CD1c-positive myeloid dendritic cell (primary cell): Measurements from ENCODE around the gene WDR73.

ENCODE experiments used
- DNase-seq: peaks from one replicate; pipeline ENCODE4 v3.0.0-alpha.2; 2016; ENCODE audit errors: extremely low spot score

The WDR73 gene

DNA sequence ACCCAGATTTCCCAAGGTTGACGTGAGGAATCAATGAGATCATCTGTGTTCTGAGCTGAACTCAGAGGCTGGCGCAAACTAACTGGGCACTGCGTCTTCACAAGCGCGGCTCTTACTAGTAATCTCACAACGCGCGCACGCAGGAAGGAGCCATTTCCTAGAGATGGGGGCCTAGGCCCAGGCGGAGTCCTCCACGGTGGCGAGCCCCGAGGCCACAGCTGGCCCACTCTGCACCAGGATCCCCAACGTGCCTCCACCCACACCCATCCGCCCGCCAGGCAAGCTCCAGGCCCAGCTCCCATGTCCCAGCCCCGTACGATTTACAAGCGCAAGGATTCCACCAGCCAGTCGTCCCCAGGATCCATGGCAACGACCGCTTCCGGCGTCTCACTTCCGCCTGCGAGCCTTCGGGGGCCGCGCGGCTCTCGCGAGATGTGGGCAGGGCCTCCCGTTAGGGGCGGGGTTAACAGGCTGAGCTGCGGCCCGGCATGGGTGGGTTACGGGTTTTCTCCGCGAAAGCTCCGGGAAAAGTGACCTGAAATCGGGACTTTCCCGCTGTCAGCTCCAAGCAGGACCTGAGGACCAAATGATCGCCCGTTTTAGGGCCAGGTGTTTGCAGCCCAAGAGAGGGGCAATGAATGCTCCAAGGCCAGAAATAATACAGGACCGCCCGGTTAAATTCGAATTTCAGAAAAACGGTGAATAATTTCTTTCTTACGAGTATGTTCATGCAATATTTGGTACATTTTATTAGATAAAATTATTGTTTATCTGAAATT lies at the start of gene WDR73:
Gene WDR73 (minus strand): TSS at position 374 of the 779 bp plus-strand sequence. CDS start 9 bp downstream, at position 365.
- peak; percentile 98 for DNase-seq

- DNase-seq, result no peak
Measured at GRCh38 chr15:84703808-84704207, 49.7 kb upstream of the WDR73 start.

GRCh38 chr15:84702961-84703482 lies 48.9 kb upstream of the WDR73 start:
- DNase-seq, result no peak

- no peak for DNase-seq
Measured at GRCh38 chr15:84699538-84700191, 45.6 kb upstream of the WDR73 start.

DNA sequence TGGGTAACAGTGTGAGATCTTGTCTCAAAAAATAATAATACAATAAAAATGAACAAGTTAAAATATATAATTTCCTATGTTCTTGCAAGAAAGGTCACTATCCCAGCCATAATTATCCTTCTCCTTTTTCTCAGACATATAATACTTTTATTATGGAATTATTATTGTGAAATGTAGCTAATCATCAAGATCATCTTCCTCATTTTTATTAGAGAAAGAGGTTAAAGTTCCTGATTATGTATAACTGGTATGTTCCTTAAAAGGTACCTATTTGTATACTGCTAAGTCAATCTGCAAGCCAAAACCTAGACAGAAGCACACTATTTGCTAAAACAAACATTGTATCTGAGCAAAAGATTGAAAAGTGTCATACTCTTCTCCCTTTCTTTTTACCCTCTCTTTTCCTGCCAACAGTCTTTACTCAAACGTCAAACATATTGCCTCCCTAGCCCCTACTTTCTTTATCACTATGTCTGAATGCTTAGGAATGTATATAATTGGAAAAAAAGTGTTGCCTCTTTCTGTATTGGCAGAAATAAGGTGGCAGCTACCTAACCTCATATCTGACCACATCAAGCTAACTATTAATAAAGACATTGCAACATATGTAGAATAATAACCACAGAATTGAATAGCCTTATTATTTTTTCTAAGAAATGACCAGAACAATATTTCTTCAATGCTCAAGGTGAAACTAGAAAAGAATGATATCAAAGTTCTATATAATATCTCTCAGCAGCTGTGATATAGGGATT lies 43.3 kb upstream of the WDR73 start:
- peak; percentile 55 for DNase-seq

GRCh38 chr15:84696757-84697156 lies 42.7 kb upstream of the WDR73 start:
- DNase-seq, result no peak

- no peak for DNase-seq
Measured at GRCh38 chr15:84690342-84690741, 36.3 kb upstream of the WDR73 start.

DNA sequence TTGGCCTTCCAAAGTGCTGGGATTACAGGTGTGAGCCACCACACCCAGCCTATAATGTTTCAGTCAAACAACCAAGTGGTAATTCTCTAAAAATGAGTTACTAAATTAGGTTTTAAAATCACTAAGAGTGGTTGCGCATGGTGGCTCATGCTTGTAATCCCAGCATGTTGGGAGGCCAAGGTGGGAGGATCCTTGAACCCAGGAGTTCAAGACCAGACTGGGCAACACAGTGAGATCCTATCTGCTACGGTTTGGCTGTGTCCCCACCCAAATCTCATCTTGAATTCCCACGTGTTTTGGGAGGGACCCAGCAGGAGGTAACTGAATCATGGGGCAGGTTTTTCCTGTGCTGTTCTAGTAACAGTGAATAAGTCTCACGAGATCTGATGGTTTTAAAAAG lies 35.8 kb upstream of the WDR73 start:
- no peak for DNase-seq

DNA sequence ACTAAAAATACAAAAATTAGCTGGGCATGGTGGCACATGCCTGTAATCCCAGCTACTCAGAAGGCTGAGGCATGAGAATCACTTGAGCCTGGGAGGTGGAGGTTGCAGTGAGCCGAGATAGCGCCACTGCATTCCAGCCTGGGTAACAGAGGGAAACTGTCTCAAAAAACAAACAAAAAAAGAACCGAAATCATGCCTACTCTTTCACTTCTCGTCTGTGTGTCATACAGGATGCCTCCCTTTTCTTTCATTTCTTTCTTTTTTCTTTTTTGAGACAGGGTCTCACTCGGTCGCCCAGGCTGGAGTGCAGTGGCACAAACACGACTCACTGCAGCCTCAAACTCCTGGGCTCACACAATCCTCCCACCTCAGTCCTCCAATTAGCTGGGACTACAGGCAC lies 32.4 kb upstream of the WDR73 start:
- DNase-seq, result peak; percentile 50

- peak; percentile 61 for DNase-seq
Measured at GRCh38 chr15:84685304-84685703, 31.2 kb upstream of the WDR73 start.

- peak; percentile 72 for DNase-seq
Measured at GRCh38 chr15:84684092-84684491, 30.0 kb upstream of the WDR73 start.

GRCh38 chr15:84681831-84682230 lies 27.7 kb upstream of the WDR73 start:
- peak; percentile 74 for DNase-seq

DNA sequence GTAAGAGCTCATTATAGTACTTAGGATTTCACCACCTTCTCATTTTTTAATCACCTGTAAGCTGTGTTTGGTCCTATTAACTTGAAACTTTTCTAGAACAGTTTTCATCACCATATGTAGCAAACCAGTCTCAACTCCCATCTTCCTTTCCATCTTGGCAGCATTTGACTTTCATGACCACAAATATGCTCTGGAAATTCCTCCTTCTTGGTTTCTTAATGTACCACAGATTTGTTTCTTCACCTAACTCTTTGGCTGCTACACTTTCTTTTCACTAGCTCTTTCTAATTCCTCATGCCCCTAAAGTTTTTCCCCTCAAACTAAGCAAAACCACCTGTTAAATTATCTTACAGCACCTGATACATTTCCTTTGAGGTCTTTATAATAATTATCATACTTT lies 17.1 kb upstream of the WDR73 start:
- DNase-seq, result no peak

DNA sequence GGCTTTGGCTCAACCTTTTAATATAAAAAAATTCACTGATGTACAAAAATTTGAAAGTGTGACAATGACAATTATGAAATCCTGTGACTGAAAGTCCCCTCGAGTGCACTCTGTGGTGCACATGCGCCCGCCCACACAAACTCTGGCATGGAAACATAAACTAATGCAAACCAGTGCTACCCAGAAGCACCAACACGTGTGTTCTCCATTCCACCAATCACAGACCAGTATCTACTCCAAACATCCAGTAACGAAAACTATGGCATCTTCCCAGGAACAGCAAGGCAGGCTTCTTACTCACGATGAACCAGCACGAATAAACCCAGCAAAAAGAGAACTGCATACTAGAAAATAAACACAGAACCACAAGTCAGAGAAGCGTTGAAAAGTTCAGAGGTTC lies 15.6 kb upstream of the WDR73 start:
- no peak for DNase-seq

DNA sequence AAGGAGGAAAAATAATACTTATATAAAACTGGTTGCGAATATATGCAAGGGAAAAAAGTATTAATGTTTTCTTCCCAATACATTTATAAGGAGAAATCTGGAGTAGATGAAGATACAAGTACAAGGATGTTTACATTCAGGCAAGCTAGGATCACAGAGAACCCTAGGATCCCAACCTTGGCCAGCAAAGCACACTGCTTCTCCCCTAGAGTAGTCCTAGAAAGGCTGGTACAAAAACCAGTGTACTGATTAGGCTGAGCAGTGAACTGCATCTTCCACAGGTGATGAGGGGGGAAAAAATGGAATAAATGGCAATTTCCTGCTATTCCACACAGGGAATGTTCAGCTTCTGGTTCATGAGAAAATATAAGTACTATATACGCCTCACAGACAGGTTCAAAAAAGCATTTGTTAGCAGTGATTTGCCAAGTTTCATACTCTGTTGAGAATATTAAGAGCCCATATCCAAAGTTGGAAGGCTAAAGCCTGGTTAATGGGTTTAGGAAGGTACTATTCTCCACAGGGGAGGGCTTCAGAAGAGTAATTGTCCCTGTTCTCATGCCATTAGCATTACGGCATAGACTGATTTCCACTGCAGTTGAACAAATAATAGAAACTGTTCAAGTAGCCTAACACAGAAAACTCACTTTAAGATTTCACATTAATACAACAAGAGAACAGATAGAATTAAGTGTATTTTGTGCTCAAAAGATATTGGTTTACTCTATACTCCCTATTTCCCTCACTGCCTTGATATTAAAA lies 14.3 kb upstream of the WDR73 start:
- no peak for DNase-seq

DNA sequence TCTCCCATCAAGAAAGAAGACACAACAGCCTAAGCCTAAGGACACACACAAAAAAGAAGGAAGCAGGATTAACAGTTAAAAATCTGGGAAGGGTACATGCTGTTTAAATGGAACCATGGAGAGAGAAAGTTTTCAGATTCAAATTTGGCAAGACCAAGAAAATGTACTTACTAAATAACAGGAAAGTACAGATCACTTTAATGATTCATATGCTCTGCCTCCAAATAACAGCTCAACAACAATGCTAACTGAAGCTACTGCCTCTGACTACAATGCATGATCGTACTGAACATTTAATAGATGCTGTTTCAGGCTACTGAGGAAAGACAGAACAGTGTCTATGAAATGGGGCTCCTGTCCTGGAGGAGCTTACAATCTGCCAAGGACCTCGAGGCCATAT lies 12.3 kb upstream of the WDR73 start:
- DNase-seq, result no peak

DNA sequence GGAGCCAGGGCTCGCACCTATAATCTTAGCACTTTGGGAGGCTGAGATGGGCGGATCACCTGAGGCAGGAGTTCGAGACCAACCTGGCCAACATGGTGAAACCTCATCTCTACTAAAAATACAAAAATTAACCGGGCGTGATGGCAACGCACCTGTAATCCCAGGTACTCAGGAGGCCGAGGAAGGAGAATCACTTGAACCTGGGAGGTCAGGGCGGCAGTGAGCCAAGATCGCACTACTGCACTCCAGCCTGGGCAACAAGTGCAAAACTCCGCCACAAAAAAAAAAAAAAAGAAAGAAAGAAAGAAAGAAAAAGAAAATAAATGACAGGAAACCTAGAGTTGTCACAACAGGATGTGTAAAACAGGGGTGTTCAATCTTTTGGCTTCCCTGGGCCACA lies 6.9 kb upstream of the WDR73 start:
- DNase-seq, result no peak

GRCh38 chr15:84659904-84660781 lies 6.1 kb upstream of the WDR73 start:
- no peak for DNase-seq

DNA sequence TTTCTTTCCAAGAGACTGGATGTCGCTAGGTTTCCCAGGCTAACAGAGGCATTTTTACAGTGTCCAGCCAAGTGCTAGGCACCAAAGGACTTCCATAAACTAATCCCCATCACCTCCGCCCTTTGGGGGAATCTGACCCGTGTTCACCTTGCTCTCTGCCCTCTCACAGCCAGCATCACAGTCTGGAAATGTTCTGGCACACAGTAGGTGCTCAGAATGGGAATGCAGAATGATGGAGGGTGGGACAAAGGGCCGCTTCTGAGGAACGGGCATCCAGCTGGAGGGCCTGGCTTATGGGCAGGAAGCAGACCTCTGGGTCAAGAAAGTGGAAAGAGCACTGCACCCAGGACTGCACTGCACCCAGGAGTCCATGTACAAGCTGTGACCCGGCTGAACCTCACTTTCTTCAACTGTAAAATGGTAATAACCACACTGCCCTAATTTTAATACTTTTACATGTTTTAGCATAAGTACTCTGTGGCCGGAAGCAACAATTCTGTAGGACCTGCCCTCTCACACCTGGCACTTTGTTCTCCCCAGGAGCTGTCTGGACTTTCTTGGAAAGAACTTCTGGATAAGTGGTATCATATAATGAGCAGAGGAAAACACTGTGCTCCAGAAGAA lies 4.8 kb upstream of the WDR73 start:
- DNase-seq, result no peak

DNA sequence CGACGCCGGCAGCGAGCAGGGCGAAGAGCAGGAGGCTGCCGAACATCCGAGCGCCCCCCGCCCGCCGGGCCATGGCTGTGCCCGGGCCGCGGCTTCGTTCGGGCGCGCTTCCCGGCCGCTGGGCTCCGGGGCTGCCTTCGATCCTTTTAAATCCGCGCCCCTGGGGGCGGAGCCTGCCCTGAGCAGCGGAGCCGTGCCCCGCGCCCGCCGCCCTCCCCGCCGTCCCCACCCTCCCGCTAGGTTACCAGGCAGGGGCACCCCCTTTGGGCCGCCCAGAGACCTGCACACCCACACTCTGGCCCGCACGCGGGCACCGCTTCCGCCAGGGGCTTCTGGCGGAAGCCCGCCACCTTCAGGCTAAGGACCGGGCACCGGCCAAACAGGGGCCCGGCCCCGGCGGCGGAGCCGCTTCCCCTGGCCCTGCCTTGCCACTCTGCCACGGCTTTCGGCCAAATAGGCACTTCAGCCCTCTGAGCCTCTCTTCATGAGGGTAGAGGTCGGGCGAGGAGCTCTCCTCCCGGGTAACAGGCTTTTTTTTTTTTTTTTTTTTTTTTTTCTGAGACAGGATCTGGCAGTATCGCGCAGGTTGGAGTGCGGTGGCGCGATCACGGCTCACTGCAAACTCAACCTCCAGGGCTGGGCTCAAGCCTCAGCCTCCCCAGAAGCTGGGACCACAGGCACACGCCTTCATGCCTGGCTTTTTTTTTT lies 4.2 kb upstream of the WDR73 start, which contains the start of gene NMB:
Gene NMB (minus strand): TSS at position 120 of the 708 bp plus-strand sequence. CDS start 47 bp downstream, at position 73.
- DNase-seq, result peak; percentile 90
